Measurements from ENCODE around the gene ROBO4. TPM values are rescaled to one million over a fixed set of nuclear protein-coding genes. Genes with fewer than 3 reads are reported as not detected.

The ROBO4 gene
- total RNA-seq, 1 donor from 2014 or later: 0.25 TPM

- Histone ChIP-seq H3K27me3 (ENCODE audit: insufficient read depth, low read length) (peaks cover 1% of the 10 kb centered on the region), H3K9me3 (ENCODE audit: insufficient read depth, low read depth, low read length) (no peaks in the 10 kb centered on the region), H4K20me1 (ENCODE audit: insufficient read depth, low read length) (no peaks in the 10 kb centered on the region), H3K27ac (ENCODE audit: low read depth, low read length) (no peak overlapping the region), H3K4me3 (ENCODE audit: insufficient read depth, low read depth, low read length) (no peak overlapping the region), H3K4me1 (ENCODE audit: insufficient read depth, low read length) (peaks cover 20% of the 10 kb centered on the region), H3K9ac (ENCODE audit: low read length) (no peak overlapping the region), H3K4me2 (ENCODE audit: low read length) (peak overlapping the region; percentile 95), H3K79me2 (ENCODE audit: insufficient read depth, low read length) (no peaks in the 10 kb centered on the region), H2AFZ (ENCODE audit: low read depth, low read length) (no peak overlapping the region), H3K36me3 (ENCODE audit: insufficient read depth, low read length) (no peaks in the 10 kb centered on the region)
- DNase-seq (ENCODE audit: low read depth) (no peak), FAIRE-seq (no peak)
- Mint-ChIP-seq H3K36me3 (ENCODE audit: low read depth, unreplicated experiment) (peaks cover 2% of the 10 kb centered on the region), H3K4me3 (ENCODE audit: unreplicated experiment) (no peak overlapping the region), H3K27ac (ENCODE audit: unreplicated experiment) (no peak overlapping the region), H3K9me3 (ENCODE audit: unreplicated experiment) (peaks cover 2% of the 10 kb centered on the region), H3K27me3 (ENCODE audit: low read depth, unreplicated experiment) (peaks cover 37% of the 10 kb centered on the region), H3K4me1 (ENCODE audit: low read depth, unreplicated experiment) (peaks cover 10% of the 10 kb centered on the region)
- TF ChIP-seq EZH2 (IDR thresholded peaks at IDR 0.05; ENCODE audit: insufficient read depth, low read length): no peak
- no peak for TF ChIP-seq CTCF (IDR thresholded peaks at IDR 0.05; ENCODE audit: insufficient read depth, low read depth, low read length)
Measured at GRCh38 chr11:124877910-124878758, 19.5 kb downstream of the ROBO4 start.

- peaks cover 5% of the 10 kb centered on the region for H3K4me1 Mint-ChIP-seq (ENCODE audit: low read depth, unreplicated experiment)
- H2AFZ ChIP-seq (ENCODE audit: low read depth, low read length): peak overlapping the region; percentile 93
- peak overlapping the region; percentile 89 for H3K9ac ChIP-seq (ENCODE audit: low read length)
- H3K4me1 ChIP-seq (ENCODE audit: insufficient read depth, low read length): peaks cover 15% of the 10 kb centered on the region
- H4K20me1 ChIP-seq (ENCODE audit: insufficient read depth, low read length): no peaks in the 10 kb centered on the region
- peak overlapping the region; percentile 71 for H3K4me3 ChIP-seq (ENCODE audit: insufficient read depth, low read depth, low read length)
- peaks cover 6% of the 10 kb centered on the region for H3K27me3 ChIP-seq (ENCODE audit: insufficient read depth, low read length)
- H3K36me3 Mint-ChIP-seq (ENCODE audit: low read depth, unreplicated experiment): peaks cover 2% of the 10 kb centered on the region
- H3K27ac ChIP-seq (ENCODE audit: low read depth, low read length): no peak overlapping the region
- H3K9me3 ChIP-seq (ENCODE audit: insufficient read depth, low read depth, low read length): no peaks in the 10 kb centered on the region
- no peaks in the 10 kb centered on the region for H3K79me2 ChIP-seq (ENCODE audit: insufficient read depth, low read length)
- H3K27me3 Mint-ChIP-seq (ENCODE audit: low read depth, unreplicated experiment): peaks cover 43% of the 10 kb centered on the region
- no peak overlapping the region for H3K27ac Mint-ChIP-seq (ENCODE audit: unreplicated experiment)
- peaks cover 2% of the 10 kb centered on the region for H3K9me3 Mint-ChIP-seq (ENCODE audit: unreplicated experiment)
- TF ChIP-seq CTCF (IDR thresholded peaks at IDR 0.05; ENCODE audit: insufficient read depth, low read depth, low read length) (no peak), EZH2 (IDR thresholded peaks at IDR 0.05; ENCODE audit: insufficient read depth, low read length) (no peak)
- FAIRE-seq (no peak), DNase-seq (ENCODE audit: low read depth) (no peak)
- H3K36me3 ChIP-seq (ENCODE audit: insufficient read depth, low read length): no peaks in the 10 kb centered on the region
- H3K4me2 ChIP-seq (ENCODE audit: low read length): peak overlapping the region; percentile 95
- peak overlapping the region; percentile 88 for H3K4me3 Mint-ChIP-seq (ENCODE audit: unreplicated experiment)
Measured at GRCh38 chr11:124877631-124877909, 20.1 kb downstream of the ROBO4 start.
